GDM1 (cell line): ENCODE results near the gene MEN1.

ENCODE experiments used
- DNase-seq: peaks from one replicate; lab custom pipeline; 2025; lab: John Stamatoyannopoulos, UW

The MEN1 gene

DNA sequence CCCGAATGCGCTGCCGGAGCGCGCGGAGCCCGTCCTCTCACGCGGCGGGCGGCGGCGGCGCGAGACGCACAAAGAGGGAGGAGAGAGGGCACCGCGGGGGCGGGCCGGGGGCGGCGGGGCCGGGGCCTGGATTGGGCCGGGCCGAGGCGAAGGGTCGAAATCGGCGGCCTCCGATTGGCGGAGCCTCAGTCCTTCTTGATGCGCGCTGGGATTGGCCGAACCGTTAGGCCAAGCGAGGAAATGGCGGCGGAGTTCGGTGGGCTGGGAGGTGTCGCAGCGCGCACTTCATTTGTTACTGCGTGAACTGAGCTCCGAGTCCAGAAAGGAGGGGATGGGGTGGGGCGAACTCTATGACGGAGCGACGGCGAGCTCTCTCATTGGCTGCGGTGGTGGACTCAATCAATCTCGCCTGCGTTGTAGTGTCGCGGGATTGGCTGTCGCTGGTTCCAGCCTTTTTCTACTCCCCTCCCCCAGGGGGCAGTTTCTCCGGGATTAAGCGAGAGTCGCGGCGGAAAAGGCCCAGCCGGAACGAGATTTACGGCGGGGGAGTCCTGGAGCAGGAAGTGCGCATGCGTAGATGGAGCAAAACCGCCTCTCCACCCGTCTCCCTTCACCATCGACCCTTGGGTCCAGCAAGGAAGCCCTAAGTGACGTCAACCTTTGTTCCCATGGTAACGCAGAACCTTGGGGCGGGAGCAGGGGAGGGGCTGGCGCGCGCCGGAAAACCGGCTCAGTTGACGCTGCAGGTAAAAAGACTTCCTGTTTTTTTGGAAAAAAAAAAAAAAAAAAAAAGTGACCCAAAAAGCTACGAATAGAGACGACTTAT lies 31.7 kb downstream of the MEN1 start, which contains the start of gene SF1:
SF1 (minus strand) TSS at position 70 of the 826 bp plus-strand sequence. CDS start 150 bp downstream, outside the sequence.
- peak; percentile 100 for DNase-seq

GRCh38 chr11:64778223-64778472 lies 32.2 kb downstream of the MEN1 start:
- DNase-seq, result no peak

- peak; percentile 67 for DNase-seq
These were observed 32.7 kb downstream of the MEN1 start for GRCh38 chr11:64777449-64778222.

DNA sequence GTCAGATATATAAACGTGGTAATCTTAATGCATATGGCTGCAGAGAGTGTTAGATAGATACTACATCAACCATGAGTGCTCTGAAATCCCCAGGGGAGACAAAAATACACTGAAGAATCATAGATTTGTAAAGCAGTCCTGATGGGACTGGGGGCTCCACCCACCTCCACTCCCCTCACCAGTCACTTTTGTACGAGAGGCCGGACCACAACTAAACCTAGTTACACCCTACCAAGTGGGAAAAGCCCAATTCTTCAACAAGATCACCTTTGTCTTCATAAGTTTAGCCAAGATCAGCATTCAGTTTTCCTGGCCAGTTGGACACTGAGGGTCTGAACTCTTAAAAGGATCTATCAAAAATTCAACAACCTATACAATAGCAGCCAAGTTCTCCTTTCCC lies 33.5 kb downstream of the MEN1 start:
- DNase-seq, result no peak

GRCh38 chr11:64776425-64776824 lies 33.9 kb downstream of the MEN1 start:
- no peak for DNase-seq

DNA sequence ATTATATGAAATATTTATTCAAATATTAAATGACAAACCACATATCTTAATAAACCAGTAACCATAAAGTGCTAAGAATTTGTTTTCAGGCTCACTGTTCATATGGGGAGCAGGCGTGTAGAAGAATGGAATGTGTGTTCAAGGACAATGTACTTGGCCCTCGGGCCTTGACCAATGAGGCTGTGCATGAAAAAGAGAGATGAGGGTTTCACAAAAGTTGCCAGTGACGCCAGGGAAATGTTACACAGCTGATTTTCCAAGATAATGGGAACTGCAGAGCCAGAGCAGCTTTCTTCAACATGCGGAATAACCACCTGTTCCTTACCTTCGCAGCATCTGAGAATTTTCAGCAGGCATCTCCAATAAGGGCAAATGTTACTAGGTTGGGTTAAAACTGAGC lies 36.2 kb downstream of the MEN1 start:
- no peak for DNase-seq

GRCh38 chr11:64772303-64773018 lies 37.9 kb downstream of the MEN1 start:
- DNase-seq, result no peak

DNA sequence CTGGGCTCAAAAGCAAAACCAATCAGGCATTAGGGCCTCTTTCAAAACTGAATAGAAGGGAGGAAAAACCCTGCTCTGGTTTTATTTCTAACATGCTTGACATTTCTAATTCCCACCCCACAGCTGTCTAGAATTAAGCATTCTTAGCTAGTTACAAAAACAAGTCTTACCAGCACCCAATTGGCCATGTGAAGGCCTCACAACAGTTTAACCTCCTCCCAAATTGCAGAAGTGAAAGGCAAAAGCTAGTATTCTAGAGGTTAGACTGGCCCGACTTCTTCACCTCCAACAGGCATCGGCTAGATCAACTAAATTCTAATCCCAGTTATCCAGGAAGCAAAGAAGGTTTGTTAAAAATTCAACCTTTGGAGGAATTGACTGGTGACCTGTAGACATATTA lies 38.5 kb downstream of the MEN1 start:
- DNase-seq, result no peak

- DNase-seq, result no peak
These were observed 40.2 kb downstream of the MEN1 start for GRCh38 chr11:64770120-64770519.

- DNase-seq, result no peak
These were observed 41.1 kb downstream of the MEN1 start for GRCh38 chr11:64769283-64769682.

GRCh38 chr11:64768300-64768694 lies 42.1 kb downstream of the MEN1 start:
- DNase-seq, result no peak

- peak; percentile 46 for DNase-seq
These were observed 42.7 kb downstream of the MEN1 start for GRCh38 chr11:64767344-64768299.

GRCh38 chr11:64766881-64767280 lies 43.5 kb downstream of the MEN1 start:
- no peak for DNase-seq

GRCh38 chr11:64765851-64766665 lies 44.3 kb downstream of the MEN1 start:
- DNase-seq, result no peak

GRCh38 chr11:64765291-64765850 lies 45.0 kb downstream of the MEN1 start:
- no peak for DNase-seq

DNA sequence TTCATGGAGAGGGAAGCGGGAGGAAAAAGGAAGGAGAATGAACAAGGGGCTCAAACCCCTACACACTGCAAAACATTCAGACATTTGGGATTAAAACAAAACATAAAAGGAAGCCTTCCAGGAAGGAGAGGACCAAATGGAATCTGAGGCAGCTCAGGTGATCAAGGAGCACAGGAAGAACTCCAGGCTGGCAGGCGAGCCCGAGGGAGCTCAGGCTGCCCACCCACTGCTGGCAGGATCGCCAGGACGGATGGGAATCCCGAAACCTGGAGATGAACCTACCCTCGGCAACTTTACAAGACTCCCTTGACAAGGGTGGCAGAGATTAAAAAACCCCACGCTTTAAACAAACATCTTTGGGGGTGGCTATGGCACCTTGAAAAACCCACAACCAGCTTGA lies 45.6 kb downstream of the MEN1 start:
- DNase-seq, result no peak

- DNase-seq, result no peak
These were observed 46.2 kb downstream of the MEN1 start for GRCh38 chr11:64764040-64764611.

DNA sequence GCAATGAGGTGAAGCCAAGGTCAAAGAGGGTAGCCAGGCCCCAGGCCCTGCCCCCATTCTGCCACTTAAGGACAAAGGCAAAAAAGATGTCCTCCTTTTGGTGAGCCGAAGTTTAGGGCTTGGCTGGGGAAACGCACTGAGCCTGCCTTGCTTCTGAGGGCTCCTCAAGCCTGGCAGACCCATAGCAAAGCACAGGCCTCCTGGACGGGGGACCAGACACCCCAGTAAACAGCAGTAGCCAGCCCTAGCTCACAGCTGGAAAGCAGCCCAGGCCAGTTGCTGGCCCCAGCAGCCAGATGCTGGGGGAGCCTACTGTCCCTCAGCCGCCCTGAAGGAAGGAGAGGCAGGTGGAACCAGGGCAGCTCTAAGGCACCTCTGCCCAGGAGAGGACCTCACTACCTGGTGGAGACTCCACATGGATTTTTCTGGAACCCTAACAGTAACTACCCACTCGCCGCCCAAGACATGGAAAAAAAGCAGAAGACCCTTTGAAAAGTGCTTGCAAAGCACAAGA lies 46.8 kb downstream of the MEN1 start:
- DNase-seq, result no peak

- peak; percentile 29 for DNase-seq
These were observed 47.5 kb downstream of the MEN1 start for GRCh38 chr11:64762674-64763525.
